ENCODE measurements around the gene TAPBP. TPM values are rescaled to one million over a fixed set of nuclear protein-coding genes. Genes with fewer than 3 reads are reported as not detected.

Gene TAPBP
- total and polyA plus RNA-seq, 2 of the 8 experiments (the other 6 are each of a cell fraction or from before 2014, with no cell fraction given), result 24.5 to 35.4 TPM

- TF ChIP-seq CTCF (IDR thresholded peaks at IDR 0.05; ENCODE audit: control extremely low read depth in 1 of 3, insufficient read depth in 1 of 3, low read depth in 1 of 3, low read length in 3 of 3) (no peak), JUN (IDR thresholded peaks at IDR 0.05; ENCODE audit: low read depth, low read length) (no peak), CTBP2 (IDR thresholded peaks at IDR 0.05; ENCODE audit: borderline replicate concordance, insufficient read depth, insufficient read length, low read length) (peak; percentile 48), SIN3A (conservative IDR thresholded peaks at IDR 0.05 in 1 of 2, IDR thresholded peaks at IDR 0.05 in 1 of 2; ENCODE audit: low read depth in 1 of 2, low read length in 2 of 2) (peak; percentile 32 to 74; a peak in 3 of 4 replicates), KDM4A (IDR thresholded peaks at IDR 0.05; ENCODE audit: low read depth, low read length, severe bottlenecking) (peak; percentile 88), SP1 (IDR thresholded peaks at IDR 0.05; ENCODE audit: low read depth, low read length) (peak; percentile 54; the same call in 1 of the 2 replicates), ATF3 (IDR thresholded peaks at IDR 0.05; ENCODE audit: insufficient read depth, low read depth, low read length) (no peak), RXRA (IDR thresholded peaks at IDR 0.05; ENCODE audit: insufficient read depth, low read depth, low read length) (no peak), POLR2A (IDR thresholded peaks at IDR 0.05; ENCODE audit: control extremely low read depth in 1 of 2, low read depth in 2 of 2, low read length in 2 of 2) (peak in 1 of 2 experiments; percentile 98; a peak in 2 of 3 replicates), TCF12 (IDR thresholded peaks at IDR 0.05; ENCODE audit: low read depth, low read length) (no peak), ASH2L (IDR thresholded peaks at IDR 0.05; ENCODE audit: low read length) (peak; percentile 94), HDAC6 (IDR thresholded peaks at IDR 0.05; ENCODE audit: low read depth, low read length) (no peak), SIX5 (IDR thresholded peaks at IDR 0.05; ENCODE audit: low read depth, low read length) (0 out of 2 replicates have a peak, but pooled peaks have one; percentile 18), RNF2 (IDR thresholded peaks at IDR 0.05; ENCODE audit: borderline replicate concordance, low read depth, low read length, missing control alignments, poor library complexity, severe bottlenecking) (no peak), CREB1 (IDR thresholded peaks at IDR 0.05) (peak; percentile 91), CHD2 (IDR thresholded peaks at IDR 0.05; ENCODE audit: low read length) (no peak)
These were observed 42.2 kb downstream of the TAPBP start, which contains the start of the genes RPS18 and VPS52 (continued) for GRCh38 chr6:33271468-33272274.

All from H1 (cell line).